Loucy (cell line): ENCODE data around the gene DTX1.
A peak's percentile ranks its signal among the peaks of the same experiment; 100 is the strongest.

ENCODE experiments used
- H2AFZ ChIP-seq: fragments of 200-600 bp; sonication (generic); 2 replicates; pipeline ENCODE4 v1.6.0; 2016; ENCODE audit warnings: antibody characterized with exemption, mild to moderate bottlenecking, low read length, moderate library complexity
- H3F3A ChIP-seq: fragments of 200-600 bp; 2 replicates; pipeline ENCODE4 v1.6.0; 2016; ENCODE audit warnings: antibody characterized with exemption, low read depth, mild to moderate bottlenecking
- H3K27me3 ChIP-seq: fragments of 200-600 bp; sonication (generic); 2 replicates; pipeline ENCODE4 v1.6.1; 2014; ENCODE audit warnings: low read length, mild to moderate bottlenecking; ENCODE audit not compliant: insufficient read depth, poor library complexity, severe bottlenecking
- H3K36me3 ChIP-seq: fragments of 200-600 bp; sonication (generic); 2 replicates; pipeline ENCODE4 v1.6.1; 2016; ENCODE audit warnings: low read length; ENCODE audit not compliant: insufficient read depth
- H3K4me1 ChIP-seq: fragments of 200-600 bp; sonication (generic); 2 replicates; pipeline ENCODE4 v1.5.1; 2014; ENCODE audit warnings: low read length, mild to moderate bottlenecking; ENCODE audit not compliant: insufficient read depth, poor library complexity, severe bottlenecking
- H3K4me2 ChIP-seq: fragments of 200-600 bp; sonication (generic); 2 replicates; pipeline ENCODE4 v1.6.0; 2014; ENCODE audit warnings: antibody characterized with exemption, low read length, low read depth, mild to moderate bottlenecking; ENCODE audit not compliant: poor library complexity, severe bottlenecking
- H3K4me3 ChIP-seq: fragments of 200-600 bp; sonication (generic); 2 replicates; pipeline ENCODE4 v1.5.1; 2014; ENCODE audit warnings: low read length, mild to moderate bottlenecking, mixed read lengths; ENCODE audit not compliant: poor library complexity, severe bottlenecking
- H3K79me2 ChIP-seq: fragments of 200-600 bp; sonication (generic); 2 replicates; pipeline ENCODE4 v1.6.1; 2014; ENCODE audit warnings: low read length; ENCODE audit not compliant: insufficient read depth
- H3K9ac ChIP-seq: fragments of 200-600 bp; sonication (generic); 2 replicates; pipeline ENCODE4 v1.6.0; 2014; ENCODE audit warnings: mild to moderate bottlenecking, low read depth, low read length, moderate library complexity; ENCODE audit not compliant: poor library complexity, severe bottlenecking
- H3K9me2 ChIP-seq: fragments of 200-600 bp; sonication (generic); replicated peaks from 2 replicates; pipeline ENCODE4 v1.6.1; 2016; ENCODE audit warnings: low read depth, low read length, mixed read lengths
- H3K9me3 ChIP-seq: fragments of 200-600 bp; sonication (generic); 2 replicates; pipeline ENCODE4 v1.6.1; 2014; ENCODE audit warnings: mild to moderate bottlenecking, antibody characterized with exemption, low read length, low read depth; ENCODE audit not compliant: insufficient read depth
- H4K20me1 ChIP-seq: fragments of 200-600 bp; sonication (generic); 2 replicates; pipeline ENCODE4 v1.6.0; 2014; ENCODE audit warnings: antibody characterized with exemption, low read length, mild to moderate bottlenecking; ENCODE audit not compliant: insufficient read depth, poor library complexity, severe bottlenecking
- CTCF ChIP-seq: fragments of 200-600 bp; sonication (generic); conservative IDR thresholded peaks from 2 replicates; pipeline ENCODE4 v1.5.1; 2014; ENCODE audit warnings: mild to moderate bottlenecking, antibody characterized with exemption, low read length
- EZH2phosphoT487 ChIP-seq: fragments of 200-600 bp; IDR thresholded peaks from 2 replicates; pipeline ENCODE4 v1.6.1; 2018; ENCODE audit warnings: antibody characterized with exemption, mild to moderate bottlenecking, moderate library complexity, borderline replicate concordance

DTX1 gene

GRCh38 chr12:113134521-113134951 is 78.0 kb downstream of the DTX1 start:
- no peaks in the 10 kb centered on the region for H3K79me2 ChIP-seq
- H3K4me2 ChIP-seq = no peak overlapping the region
- H3K4me1 ChIP-seq = no peaks in the 10 kb centered on the region
- H3K4me3 ChIP-seq = no peak overlapping the region
- H3K9ac ChIP-seq = no peak overlapping the region
- no peaks in the 10 kb centered on the region for H3K27me3 ChIP-seq
- H3K36me3 ChIP-seq = no peaks in the 10 kb centered on the region
- no peaks in the 10 kb centered on the region for H4K20me1 ChIP-seq
- no peak overlapping the region for H2AFZ ChIP-seq
- TF ChIP-seq EZH2phosphoT487 (no peak), CTCF (no peak)
- H3K9me3 ChIP-seq = no peaks in the 10 kb centered on the region
- H3F3A ChIP-seq = no peaks in the 10 kb centered on the region
- H3K9me2 ChIP-seq = no peaks in the 10 kb centered on the region

- no peaks in the 10 kb centered on the region for H4K20me1 ChIP-seq
- no peak within 1 kb of the TSS for H3K4me3 ChIP-seq
- H3K79me2 ChIP-seq = no peaks in the 10 kb centered on the region
- no peaks in the 10 kb centered on the region for H3F3A ChIP-seq
- H3K9me2 ChIP-seq = no peaks in the 10 kb centered on the region
- peak within 1 kb of the TSS; percentile 26 for H3K4me2 ChIP-seq
- no peaks in the 10 kb centered on the region for H3K27me3 ChIP-seq
- no peak for TF ChIP-seq CTCF
- TF ChIP-seq EZH2phosphoT487 = no peak
- no peaks in the 10 kb centered on the region for H3K9me3 ChIP-seq
- no peaks in the 10 kb centered on the region for H3K4me1 ChIP-seq
- no peak within 1 kb of the TSS for H3K9ac ChIP-seq
- H3K36me3 ChIP-seq = no peaks in the 10 kb centered on the region
- no peak within 1 kb of the TSS for H2AFZ ChIP-seq
These were observed 78.9 kb downstream of the DTX1 start, which contains the start of gene RASAL1 for GRCh38 chr12:113135178-113136127. RASAL1 (minus strand) TSS chr12:113135761; CDS start chr12:113135462, 299 bp downstream.

GRCh38 chr12:113136128-113136989 is 79.8 kb downstream of the DTX1 start:
- no peak overlapping the region for H2AFZ ChIP-seq
- H3K27me3 ChIP-seq = no peaks in the 10 kb centered on the region
- no peaks in the 10 kb centered on the region for H4K20me1 ChIP-seq
- H3K4me3 ChIP-seq = no peak overlapping the region
- H3F3A ChIP-seq = no peaks in the 10 kb centered on the region
- H3K36me3 ChIP-seq = no peaks in the 10 kb centered on the region
- H3K4me2 ChIP-seq = peak overlapping the region; percentile 26
- no peaks in the 10 kb centered on the region for H3K4me1 ChIP-seq
- no peaks in the 10 kb centered on the region for H3K79me2 ChIP-seq
- H3K9me2 ChIP-seq = no peaks in the 10 kb centered on the region
- no peak overlapping the region for H3K9ac ChIP-seq
- H3K9me3 ChIP-seq = no peaks in the 10 kb centered on the region
- TF ChIP-seq CTCF (no peak), EZH2phosphoT487 (no peak)
